Measurements from ENCODE around the gene MSMO1.

The MSMO1 gene

GRCh38 chr4:165347647-165348569 lies 20.4 kb downstream of the MSMO1 start:
- no peak overlapping the region for H3K27ac ChIP-seq
- no peaks in the 10 kb centered on the region for H3K4me1 ChIP-seq
- TF ChIP-seq, protein P1, sequence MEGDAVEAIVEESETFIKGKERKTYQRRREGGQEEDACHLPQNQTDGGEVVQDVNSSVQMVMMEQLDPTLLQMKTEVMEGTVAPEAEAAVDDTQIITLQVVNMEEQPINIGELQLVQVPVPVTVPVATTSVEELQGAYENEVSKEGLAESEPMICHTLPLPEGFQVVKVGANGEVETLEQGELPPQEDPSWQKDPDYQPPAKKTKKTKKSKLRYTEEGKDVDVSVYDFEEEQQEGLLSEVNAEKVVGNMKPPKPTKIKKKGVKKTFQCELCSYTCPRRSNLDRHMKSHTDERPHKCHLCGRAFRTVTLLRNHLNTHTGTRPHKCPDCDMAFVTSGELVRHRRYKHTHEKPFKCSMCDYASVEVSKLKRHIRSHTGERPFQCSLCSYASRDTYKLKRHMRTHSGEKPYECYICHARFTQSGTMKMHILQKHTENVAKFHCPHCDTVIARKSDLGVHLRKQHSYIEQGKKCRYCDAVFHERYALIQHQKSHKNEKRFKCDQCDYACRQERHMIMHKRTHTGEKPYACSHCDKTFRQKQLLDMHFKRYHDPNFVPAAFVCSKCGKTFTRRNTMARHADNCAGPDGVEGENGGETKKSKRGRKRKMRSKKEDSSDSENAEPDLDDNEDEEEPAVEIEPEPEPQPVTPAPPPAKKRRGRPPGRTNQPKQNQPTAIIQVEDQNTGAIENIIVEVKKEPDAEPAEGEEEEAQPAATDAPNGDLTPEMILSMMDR (IDR thresholded peaks at IDR 0.05) = no peak
- no peaks in the 10 kb centered on the region for H3K9me3 ChIP-seq
- DNase-seq = no peak
- H3K27me3 ChIP-seq = no peaks in the 10 kb centered on the region
- H3K36me3 ChIP-seq = peaks cover 0 to 5% (median 0%) of the 10 kb centered on the region in 3 donors
- intact Hi-C loops (cut with DNase I; ENCODE audit: low total_unique reads) = no loop called here
- no peak overlapping the region for H3K4me3 ChIP-seq

DNA sequence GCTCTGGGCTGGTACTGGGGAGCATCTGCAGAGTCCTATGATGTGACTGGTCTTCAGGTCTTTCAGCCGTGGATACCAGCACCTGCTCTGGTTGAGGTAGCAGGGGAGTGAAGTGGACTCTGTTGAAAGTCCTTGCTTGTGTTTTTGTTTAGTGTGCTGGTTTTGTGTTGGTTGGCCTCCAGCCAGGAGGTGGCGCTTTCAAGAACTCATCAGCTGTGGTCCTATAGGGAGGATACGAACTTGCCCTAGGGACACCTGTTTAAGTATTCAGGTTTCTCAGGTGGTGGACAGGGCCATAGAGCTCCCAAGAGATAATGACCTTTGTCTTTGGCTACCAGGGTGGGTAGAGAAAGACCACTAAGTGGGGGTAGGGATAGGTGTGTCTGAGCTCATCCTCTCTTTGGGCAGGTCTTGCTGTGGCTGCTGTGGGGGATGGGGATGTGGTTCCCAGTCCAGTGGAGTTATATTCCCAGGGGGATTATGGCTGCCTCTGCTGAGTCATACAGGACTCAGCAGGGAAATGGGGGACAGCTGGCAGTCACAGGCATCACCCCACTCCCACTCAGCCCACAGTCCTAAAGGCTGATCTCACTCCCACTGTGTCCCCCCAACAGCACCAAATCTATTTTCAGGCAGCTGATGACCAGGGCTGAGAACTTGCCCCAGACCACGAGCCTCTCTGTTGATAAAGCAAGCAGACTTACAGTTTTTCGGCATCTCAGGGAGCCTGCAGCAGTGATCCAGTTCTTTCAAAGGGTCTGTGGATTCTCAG lies 24.1 kb downstream of the MSMO1 start:
- Histone ChIP-seq H3K4me1 (no peaks in the 10 kb centered on the region), H3K9me3 (no peaks in the 10 kb centered on the region), H3K27me3 (no peaks in the 10 kb centered on the region), H3K27ac (no peak overlapping the region), H3K36me3 (no peaks in the 10 kb centered on the region), H3K4me3 (no peak overlapping the region)
- TF ChIP-seq, protein P1 (IDR thresholded peaks at IDR 0.05) = no peak
- intact Hi-C loops (cut with DNase I; ENCODE audit: low total_unique reads) = loop anchor here (10.0 kb wide), 1 partner anchor 217 kb away; no protein-coding TSS in a partner anchor
- DNase-seq = no peak

DNA sequence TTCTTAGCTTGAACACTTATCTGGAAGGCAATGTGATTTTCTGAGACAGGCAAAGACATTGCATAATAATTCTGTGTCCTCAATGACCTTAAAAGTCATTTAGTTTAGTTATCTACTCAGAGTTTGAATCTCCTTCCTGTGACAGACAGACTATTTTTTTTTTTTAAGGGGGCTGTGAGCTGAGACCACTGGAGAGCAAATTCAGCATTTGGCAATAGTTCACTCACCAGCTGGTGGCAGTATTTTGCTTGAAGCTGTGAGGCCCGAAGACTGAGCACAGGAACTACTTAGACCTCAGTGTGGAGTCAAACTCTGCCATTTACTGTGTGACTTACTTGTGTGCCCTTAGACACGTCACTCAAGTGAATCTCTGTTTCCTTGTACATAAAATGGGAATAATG lies 28.4 kb downstream of the MSMO1 start:
- Histone ChIP-seq H3K9me3 (no peaks in the 10 kb centered on the region), H3K27ac (no peak overlapping the region), H3K4me3 (no peak overlapping the region), H3K27me3 (peaks cover 0 to 3% of the 10 kb centered on the region in 2 donors), H3K36me3 (no peaks in the 10 kb centered on the region), H3K4me1 (no peaks in the 10 kb centered on the region)
- peak in 1 of 2 donors; percentile 40 for DNase-seq
- TF ChIP-seq, protein P1 (IDR thresholded peaks at IDR 0.05) = peak; percentile 53 to 56
- intact Hi-C loops (cut with DNase I; ENCODE audit: low total_unique reads) = loop anchor here (5.0 to 10.0 kb wide), 2 partner anchors 106 to 221 kb away; no protein-coding TSS in a partner anchor

GRCh38 chr4:165359506-165359905 lies 32.0 kb downstream of the MSMO1 start:
- TF ChIP-seq, protein P1 (IDR thresholded peaks at IDR 0.05) = no peak

DNA sequence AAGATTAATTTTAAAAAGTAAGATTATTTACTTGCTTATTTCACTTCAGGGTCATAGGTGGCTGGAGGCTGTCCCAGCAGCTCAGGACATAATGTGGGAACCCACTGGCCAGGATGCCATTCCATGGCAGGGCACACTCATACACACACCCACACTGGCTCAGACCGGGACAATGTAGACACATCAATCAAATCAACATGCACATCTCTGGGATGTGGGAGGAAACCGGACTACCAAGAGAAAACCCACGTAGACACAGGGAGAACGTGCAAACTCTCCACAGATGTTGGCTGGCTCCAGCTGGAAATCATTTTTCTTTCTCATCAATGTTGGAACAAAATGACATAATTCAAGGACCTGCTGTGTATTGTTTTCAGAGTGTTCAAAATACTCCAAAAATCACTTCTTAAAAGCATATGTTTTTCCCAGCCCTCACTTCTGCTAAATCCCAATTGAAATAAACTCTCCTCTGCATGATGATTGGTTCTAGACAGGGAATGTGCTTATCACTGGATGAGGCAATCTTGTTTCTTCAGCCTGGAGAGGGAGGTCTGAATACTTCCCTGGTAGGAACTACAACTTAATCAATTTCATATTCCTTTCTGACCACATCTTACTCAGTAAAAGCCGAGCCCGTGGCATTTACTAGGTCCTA lies 32.7 kb downstream of the MSMO1 start:
- Histone ChIP-seq H3K27me3 (peaks cover 0 to 3% of the 10 kb centered on the region in 2 donors), H3K4me3 (no peak overlapping the region), H3K27ac (no peak overlapping the region), H3K36me3 (no peaks in the 10 kb centered on the region), H3K9me3 (no peaks in the 10 kb centered on the region), H3K4me1 (no peaks in the 10 kb centered on the region)
- TF ChIP-seq, protein P1 (IDR thresholded peaks at IDR 0.05) = no peak
- DNase-seq = no peak
- intact Hi-C loops (cut with DNase I; ENCODE audit: low total_unique reads) = no loop called here

More at GRCh38 chr4:165359506-165359905, 32.0 kb downstream of the MSMO1 start:
- no peaks in the 10 kb centered on the region for H3K4me1 ChIP-seq
- DNase-seq = no peak
- H3K27ac ChIP-seq = no peak overlapping the region
- peaks cover 0 to 3% of the 10 kb centered on the region in 2 donors for H3K27me3 ChIP-seq
- no peaks in the 10 kb centered on the region for H3K36me3 ChIP-seq
- no peaks in the 10 kb centered on the region for H3K9me3 ChIP-seq
- intact Hi-C loops (cut with DNase I; ENCODE audit: low total_unique reads) = loop anchor here (5.0 to 10.0 kb wide), 2 partner anchors 103 to 225 kb away; no protein-coding TSS in a partner anchor
- no peak overlapping the region for H3K4me3 ChIP-seq
